ENCODE data around the gene CCDC93.
A peak's percentile ranks its signal among the peaks of the same experiment; 100 is the strongest.

Gene CCDC93

GRCh38 chr2:118045286-118045685 is 31.4 kb upstream of the CCDC93 start:
- no peak for DNase-seq

GRCh38 chr2:118044854-118045253 is 31.0 kb upstream of the CCDC93 start:
- DNase-seq, result no peak

- no peak for DNase-seq
These were observed 30.3 kb upstream of the CCDC93 start for GRCh38 chr2:118044103-118044716.

GRCh38 chr2:118040891-118041290 is 27.0 kb upstream of the CCDC93 start:
- DNase-seq, result no peak

GRCh38 chr2:118032169-118033013 is 18.5 kb upstream of the CCDC93 start:
- no peak for DNase-seq

GRCh38 chr2:118031566-118031965 is 17.7 kb upstream of the CCDC93 start:
- DNase-seq, result no peak

GRCh38 chr2:118029025-118029424 is 15.2 kb upstream of the CCDC93 start:
- no peak for DNase-seq

- no peak for DNase-seq
These were observed 7.5 kb upstream of the CCDC93 start for GRCh38 chr2:118021356-118021755.

GRCh38 chr2:118019821-118020220 is 6.0 kb upstream of the CCDC93 start:
- no peak for DNase-seq

- peak; percentile 46 for DNase-seq
These were observed 3.0 kb upstream of the CCDC93 start for GRCh38 chr2:118016911-118017310.

- peak; percentile 12 for DNase-seq
These were observed 1.9 kb upstream of the CCDC93 start for GRCh38 chr2:118015761-118016160.

- no peak for DNase-seq
These were observed 588 bp upstream of the CCDC93 start for GRCh38 chr2:118014492-118014824.

- DNase-seq, result peak; percentile 14
These were observed 598 bp downstream of the CCDC93 start for GRCh38 chr2:118013221-118013723.

GRCh38 chr2:118012778-118013177 is 1.1 kb downstream of the CCDC93 start:
- no peak for DNase-seq

- no peak for DNase-seq
These were observed 3.4 kb downstream of the CCDC93 start for GRCh38 chr2:118010473-118010872.

- no peak for DNase-seq
These were observed 7.0 kb downstream of the CCDC93 start for GRCh38 chr2:118006861-118007260.

GRCh38 chr2:118006326-118006725 is 7.5 kb downstream of the CCDC93 start:
- DNase-seq, result no peak

- DNase-seq, result peak; percentile 35
These were observed 10.5 kb downstream of the CCDC93 start for GRCh38 chr2:118003396-118003824.

- no peak for DNase-seq
These were observed 13.8 kb downstream of the CCDC93 start for GRCh38 chr2:118000041-118000440.

- DNase-seq, result no peak
These were observed 15.9 kb downstream of the CCDC93 start for GRCh38 chr2:117997872-117998454.

- DNase-seq, result no peak
These were observed 17.3 kb downstream of the CCDC93 start for GRCh38 chr2:117996525-117996924.

GRCh38 chr2:117994729-117995128 is 19.1 kb downstream of the CCDC93 start:
- DNase-seq, result no peak

GRCh38 chr2:117989854-117990438 is 23.9 kb downstream of the CCDC93 start:
- DNase-seq, result no peak

- no peak for DNase-seq
These were observed 26.7 kb downstream of the CCDC93 start for GRCh38 chr2:117987121-117987520.

Measured in CD4-positive, alpha-beta T cell treated with Interferon gamma for 1 hour (primary cell).